HEK293 (cell line): ENCODE measurements around the gene CFAP58.

ENCODE experiments used
- CTCF ChIA-PET: fragments of 350-600 bp; formaldehyde crosslinking; extraction: SDS; loops from one replicate; lab custom pipeline; 2021; ENCODE audit warnings: antibody characterized with exemption; lab: Yijun Ruan, JAX
- POLR2A ChIA-PET: fragments of 300-600 bp; formaldehyde crosslinking; extraction: SDS; loops from one replicate; lab custom pipeline; 2020; ENCODE audit warnings: antibody characterized with exemption, inconsistent platforms; lab: Yijun Ruan, JAX
- H3K27ac ChIP-seq: fragments of 200-500 bp; sonication (Bioruptor generic); 2 replicates; pipeline ENCODE4 v1.5.1; 2014; ENCODE audit warnings: low read depth, low read length, control low read depth, inconsistent platforms; ENCODE audit errors: extremely low read depth
- H3K36me3 ChIP-seq, 2 experiments: fragments of 200-500 bp in 1 of 2; sonication (Bioruptor generic) in 1 of 2; 1 replicate in 1 of 2; 2 replicates in 1 of 2; pipeline ENCODE4 v1.5.1; 2014 to 2017; ENCODE audit warnings: inconsistent platforms in 2 of 2, low read length in 2 of 2; ENCODE audit not compliant: control insufficient read depth in 2 of 2, insufficient read depth in 1 of 2
- H3K4me1 ChIP-seq: fragments of 200-500 bp; sonication (Bioruptor generic); 2 replicates; pipeline ENCODE4 v1.5.1; 2014; ENCODE audit warnings: mild to moderate bottlenecking, low read length, inconsistent platforms; ENCODE audit not compliant: control insufficient read depth, insufficient read depth
- H3K4me3 ChIP-seq: 2 replicates; pipeline ENCODE4 v1.5.1; 2011; ENCODE audit warnings: low read depth, mild to moderate bottlenecking, control low read depth, low read length, moderate library complexity
- H3K9me3 ChIP-seq: fragments of 200-500 bp; sonication (Bioruptor generic); 2 replicates; pipeline ENCODE4 v1.5.1; 2014; ENCODE audit warnings: low read depth, low read length, inconsistent platforms; ENCODE audit not compliant: control insufficient read depth, insufficient read depth
- AEBP2 ChIP-seq: fragments of 450-650 bp; formaldehyde crosslinking; IDR thresholded peaks from 2 replicates; pipeline ENCODE4 v1.5.1; 2016; ENCODE audit warnings: missing biosample characterization, missing genetic modification characterization, borderline replicate concordance
- HOXA7 ChIP-seq: sonication (generic); formaldehyde crosslinking; IDR thresholded peaks from 2 replicates; pipeline ENCODE4 v1.8.1; 2022; ENCODE audit warnings: missing genetic modification reagents, borderline replicate concordance
- PRDM2 ChIP-seq: fragments of 450-650 bp; formaldehyde crosslinking; IDR thresholded peaks from 2 replicates; pipeline ENCODE4 v1.5.1; 2016; ENCODE audit warnings: missing biosample characterization, missing genetic modification characterization, borderline replicate concordance
- SCRT2 ChIP-seq: fragments of 450-650 bp; formaldehyde crosslinking; IDR thresholded peaks from 2 replicates; pipeline ENCODE4 v1.5.1; 2016; ENCODE audit warnings: missing biosample characterization, missing genetic modification characterization
- SP2 ChIP-seq: fragments of 450-650 bp; formaldehyde crosslinking; IDR thresholded peaks from 2 replicates; pipeline ENCODE4 v1.5.1; 2016; ENCODE audit warnings: missing biosample characterization, missing genetic modification characterization
- SP7 ChIP-seq: fragments of 450-650 bp; formaldehyde crosslinking; IDR thresholded peaks from 2 replicates; pipeline ENCODE4 v1.5.1; 2016; ENCODE audit warnings: missing biosample characterization, missing genetic modification characterization
- ZFP37 ChIP-seq: fragments of 450-650 bp; formaldehyde crosslinking; IDR thresholded peaks from 2 replicates; pipeline ENCODE4 v1.5.1; 2016; ENCODE audit warnings: missing biosample characterization, missing genetic modification characterization
- ZIC2 ChIP-seq: fragments of 450-650 bp; formaldehyde crosslinking; IDR thresholded peaks from 2 replicates; pipeline ENCODE4 v1.5.1; 2016; ENCODE audit warnings: missing biosample characterization, missing genetic modification characterization
- ZNF223 ChIP-seq: fragments of 450-650 bp; formaldehyde crosslinking; IDR thresholded peaks from 2 replicates; pipeline ENCODE4 v1.5.1; 2016; ENCODE audit warnings: missing biosample characterization, missing genetic modification characterization
- ZNF280D ChIP-seq: fragments of 450-650 bp; formaldehyde crosslinking; IDR thresholded peaks from 2 replicates; pipeline ENCODE4 v1.5.1; 2016; ENCODE audit warnings: missing biosample characterization, missing genetic modification characterization
- ZNF404 ChIP-seq: fragments of 450-650 bp; formaldehyde crosslinking; IDR thresholded peaks from 2 replicates; pipeline ENCODE4 v1.5.1; 2017; ENCODE audit warnings: missing biosample characterization, missing genetic modification characterization
- ZNF433 ChIP-seq: fragments of 450-650 bp; formaldehyde crosslinking; IDR thresholded peaks from 2 replicates; pipeline ENCODE4 v1.5.1; 2016; ENCODE audit warnings: missing biosample characterization, missing genetic modification characterization, low read depth
- ZNF621 ChIP-seq: fragments of 450-650 bp; formaldehyde crosslinking; IDR thresholded peaks from 2 replicates; pipeline ENCODE4 v1.5.1; 2017; ENCODE audit warnings: missing biosample characterization, missing genetic modification characterization
- ZNF677 ChIP-seq: fragments of 450-650 bp; IDR thresholded peaks from 2 replicates; pipeline ENCODE4 v1.5.0; 2018; ENCODE audit warnings: missing biosample characterization, mild to moderate bottlenecking, missing genetic modification characterization, moderate library complexity

The CFAP58 gene

GRCh38 chr10:104321725-104322415 is 31.8 kb upstream of the CFAP58 start:
- no peaks in the 10 kb centered on the region for H3K9me3 ChIP-seq
- CTCF ChIA-PET, result interaction anchor here (1.2 to 3.4 kb wide), 4 partner anchors 16 to 30 kb away, joined by 4 to 21 read pairs (median 12); partner anchors contain the start of gene ITPRIP
- TF ChIP-seq ZNF677 (no peak), ZNF404 (no peak), SCRT2 (tag by site-specific recombination) (peak; percentile 89)
- H3K4me3 ChIP-seq, result no peak overlapping the region
- H3K36me3 ChIP-seq, result no peaks in the 10 kb centered on the region
- POLR2A ChIA-PET, result interaction anchor here (0.7 kb wide), 1 partner anchor 340 kb away, joined by 3 read pairs; no protein-coding TSS in a partner anchor
- no peak overlapping the region for H3K27ac ChIP-seq
- H3K4me1 ChIP-seq, result peaks cover 2% of the 10 kb centered on the region; the same call in 1 of the 2 replicates

- CTCF ChIA-PET, result interaction anchor here (1.9 to 3.4 kb wide), 2 partner anchors 17 to 31 kb away, joined by 17 to 21 read pairs; no protein-coding TSS in a partner anchor
- H3K4me1 ChIP-seq, result peaks cover 2% of the 10 kb centered on the region; the same call in 1 of the 2 replicates
Observed at GRCh38 chr10:104322416-104322782, 31.2 kb upstream of the CFAP58 start.

GRCh38 chr10:104323085-104323484 is 30.5 kb upstream of the CFAP58 start:
- TF ChIP-seq SCRT2 (tag by site-specific recombination) (no peak), ZNF280D (tag by site-specific recombination) (no peak), SP2 (tag by site-specific recombination) (no peak), ZNF433 (tag by site-specific recombination) (no peak), ZFP37 (tag by site-specific recombination) (no peak), ZNF223 (tag by site-specific recombination) (no peak)
- CTCF ChIA-PET, result interaction anchor here (1.9 kb wide), 1 partner anchor 32 kb away, joined by 17 read pairs; no protein-coding TSS in a partner anchor
- Histone ChIP-seq H3K27ac (no peak overlapping the region), H3K9me3 (no peaks in the 10 kb centered on the region), H3K4me3 (no peak overlapping the region), H3K4me1 (peaks cover 2% of the 10 kb centered on the region; the same call in 1 of the 2 replicates), H3K36me3 (no peaks in the 10 kb centered on the region)
- POLR2A ChIA-PET, result no interaction called here

More at GRCh38 chr10:104322416-104322782, 31.2 kb upstream of the CFAP58 start:
- Histone ChIP-seq H3K27ac (no peak overlapping the region), H3K36me3 (no peaks in the 10 kb centered on the region), H3K9me3 (no peaks in the 10 kb centered on the region), H3K4me3 (no peak overlapping the region)
- no peak for TF ChIP-seq SP7 (tag by site-specific recombination)
- TF ChIP-seq ZIC2 (tag by site-specific recombination), result peak; percentile 50; the same call in 1 of the 2 replicates
- 0 out of 2 replicates have a peak, but pooled peaks have one; percentile 56 for TF ChIP-seq SCRT2 (tag by site-specific recombination)
- TF ChIP-seq HOXA7 (CRISPR knock-in tag), result no peak
- POLR2A ChIA-PET, result no interaction called here

GRCh38 chr10:104323760-104324201 is 29.9 kb upstream of the CFAP58 start:
- no peak overlapping the region for H3K4me3 ChIP-seq
- H3K4me1 ChIP-seq, result peaks cover 7% of the 10 kb centered on the region
- ChIA-PET CTCF (no interaction called here), POLR2A (no interaction called here)
- no peaks in the 10 kb centered on the region for H3K36me3 ChIP-seq
- no peaks in the 10 kb centered on the region for H3K9me3 ChIP-seq
- H3K27ac ChIP-seq, result no peak overlapping the region
- TF ChIP-seq PRDM2 (tag by site-specific recombination) (no peak), AEBP2 (tag by site-specific recombination) (no peak), ZNF621 (tag by site-specific recombination) (no peak)
